ENCODE measurements around the gene CDS1. TPM values are rescaled to one million over a fixed set of nuclear protein-coding genes. Genes with fewer than 3 reads are reported as not detected.

CDS1 gene
- total RNA-seq, 1 donor from 2014 or later = not detected

- H3K27ac Mint-ChIP-seq = no peak overlapping the region
- H3K36me3 Mint-ChIP-seq (ENCODE audit: low read depth) = no peaks in the 10 kb centered on the region
- H3K4me1 Mint-ChIP-seq (ENCODE audit: low read depth) = no peaks in the 10 kb centered on the region
- no peak overlapping the region for H3K4me3 Mint-ChIP-seq
- no peak for DNase-seq (ENCODE audit: low spot score)
- H3K27me3 Mint-ChIP-seq (ENCODE audit: insufficient read depth) = peaks cover 2% of the 10 kb centered on the region
- intact Hi-C loops (cut with micrococcal nuclease) = no loop called here
- H3K9me3 Mint-ChIP-seq = no peaks in the 10 kb centered on the region
These were observed 40.7 kb downstream of the CDS1 start for GRCh38 chr4:84623661-84624060.

GRCh38 chr4:84626673-84627072 is 43.7 kb downstream of the CDS1 start:
- Mint-ChIP-seq H3K27me3 (ENCODE audit: insufficient read depth) (peaks cover 2% of the 10 kb centered on the region), H3K36me3 (ENCODE audit: low read depth) (no peaks in the 10 kb centered on the region), H3K9me3 (no peaks in the 10 kb centered on the region), H3K27ac (no peak overlapping the region), H3K4me3 (no peak overlapping the region), H3K4me1 (ENCODE audit: low read depth) (no peaks in the 10 kb centered on the region)
- intact Hi-C loops (cut with micrococcal nuclease) = no loop called here
- no peak for DNase-seq (ENCODE audit: low spot score)

- H3K4me1 Mint-ChIP-seq (ENCODE audit: low read depth) = no peaks in the 10 kb centered on the region
- H3K27me3 Mint-ChIP-seq (ENCODE audit: insufficient read depth) = peaks cover 2% of the 10 kb centered on the region
- H3K9me3 Mint-ChIP-seq = no peaks in the 10 kb centered on the region
- H3K4me3 Mint-ChIP-seq = no peak overlapping the region
- H3K36me3 Mint-ChIP-seq (ENCODE audit: low read depth) = no peaks in the 10 kb centered on the region
- DNase-seq (ENCODE audit: low spot score) = no peak
- H3K27ac Mint-ChIP-seq = no peak overlapping the region
- intact Hi-C loops (cut with micrococcal nuclease) = no loop called here
These were observed 48.6 kb downstream of the CDS1 start for GRCh38 chr4:84631573-84631972.

GRCh38 chr4:84632092-84632491 is 49.2 kb downstream of the CDS1 start:
- Mint-ChIP-seq H3K27ac (no peak overlapping the region), H3K27me3 (ENCODE audit: insufficient read depth) (peaks cover 2% of the 10 kb centered on the region), H3K4me1 (ENCODE audit: low read depth) (no peaks in the 10 kb centered on the region), H3K9me3 (no peaks in the 10 kb centered on the region), H3K4me3 (no peak overlapping the region), H3K36me3 (ENCODE audit: low read depth) (no peaks in the 10 kb centered on the region)
- intact Hi-C loops (cut with micrococcal nuclease) = no loop called here
- no peak for DNase-seq (ENCODE audit: low spot score)

GRCh38 chr4:84634961-84635360 is 52.0 kb downstream of the CDS1 start:
- no peaks in the 10 kb centered on the region for H3K4me1 Mint-ChIP-seq (ENCODE audit: low read depth)
- no peaks in the 10 kb centered on the region for H3K27me3 Mint-ChIP-seq (ENCODE audit: insufficient read depth)
- no peaks in the 10 kb centered on the region for H3K36me3 Mint-ChIP-seq (ENCODE audit: low read depth)
- H3K4me3 Mint-ChIP-seq = no peak overlapping the region
- no peak for DNase-seq (ENCODE audit: low spot score)
- no peak overlapping the region for H3K27ac Mint-ChIP-seq
- intact Hi-C loops (cut with micrococcal nuclease) = no loop called here
- no peaks in the 10 kb centered on the region for H3K9me3 Mint-ChIP-seq

- H3K27ac Mint-ChIP-seq = no peak overlapping the region
- H3K4me3 Mint-ChIP-seq = no peak overlapping the region
- no peaks in the 10 kb centered on the region for H3K4me1 Mint-ChIP-seq (ENCODE audit: low read depth)
- intact Hi-C loops (cut with micrococcal nuclease) = no loop called here
- no peaks in the 10 kb centered on the region for H3K9me3 Mint-ChIP-seq
- no peaks in the 10 kb centered on the region for H3K36me3 Mint-ChIP-seq (ENCODE audit: low read depth)
- no peaks in the 10 kb centered on the region for H3K27me3 Mint-ChIP-seq (ENCODE audit: insufficient read depth)
- no peak for DNase-seq (ENCODE audit: low spot score)
These were observed 55.2 kb downstream of the CDS1 start for GRCh38 chr4:84638092-84638491.

- Mint-ChIP-seq H3K4me3 (no peak overlapping the region), H3K4me1 (ENCODE audit: low read depth) (no peaks in the 10 kb centered on the region), H3K36me3 (ENCODE audit: low read depth) (no peaks in the 10 kb centered on the region), H3K9me3 (no peaks in the 10 kb centered on the region), H3K27me3 (ENCODE audit: insufficient read depth) (no peaks in the 10 kb centered on the region), H3K27ac (no peak overlapping the region)
- no peak for DNase-seq (ENCODE audit: low spot score)
- intact Hi-C loops (cut with micrococcal nuclease) = no loop called here
These were observed 56.2 kb downstream of the CDS1 start for GRCh38 chr4:84639145-84639544.

- no peak overlapping the region for H3K27ac Mint-ChIP-seq
- no peak for DNase-seq (ENCODE audit: low spot score)
- H3K4me1 Mint-ChIP-seq (ENCODE audit: low read depth) = no peaks in the 10 kb centered on the region
- H3K9me3 Mint-ChIP-seq = no peaks in the 10 kb centered on the region
- intact Hi-C loops (cut with micrococcal nuclease) = no loop called here
- H3K27me3 Mint-ChIP-seq (ENCODE audit: insufficient read depth) = no peaks in the 10 kb centered on the region
- H3K4me3 Mint-ChIP-seq = no peak overlapping the region
- H3K36me3 Mint-ChIP-seq (ENCODE audit: low read depth) = no peaks in the 10 kb centered on the region
These were observed 61.2 kb downstream of the CDS1 start for GRCh38 chr4:84644087-84644486.

GRCh38 chr4:84647312-84647884 is 64.5 kb downstream of the CDS1 start:
- intact Hi-C loops (cut with micrococcal nuclease) = no loop called here
- Mint-ChIP-seq H3K27ac (no peak overlapping the region), H3K4me1 (ENCODE audit: low read depth) (no peaks in the 10 kb centered on the region), H3K36me3 (ENCODE audit: low read depth) (no peaks in the 10 kb centered on the region), H3K9me3 (no peaks in the 10 kb centered on the region), H3K27me3 (ENCODE audit: insufficient read depth) (no peaks in the 10 kb centered on the region), H3K4me3 (no peak overlapping the region)
- DNase-seq (ENCODE audit: low spot score) = no peak

GRCh38 chr4:84648178-84648577 is 65.3 kb downstream of the CDS1 start:
- DNase-seq (ENCODE audit: low spot score) = no peak

GRCh38 chr4:84648863-84649647 is 66.1 kb downstream of the CDS1 start:
- Mint-ChIP-seq H3K4me1 (ENCODE audit: low read depth) (no peaks in the 10 kb centered on the region), H3K4me3 (no peak overlapping the region), H3K9me3 (no peaks in the 10 kb centered on the region), H3K27me3 (ENCODE audit: insufficient read depth) (no peaks in the 10 kb centered on the region), H3K36me3 (ENCODE audit: low read depth) (no peaks in the 10 kb centered on the region), H3K27ac (no peak overlapping the region)
- intact Hi-C loops (cut with micrococcal nuclease) = no loop called here
- DNase-seq (ENCODE audit: low spot score) = no peak

More at GRCh38 chr4:84648178-84648577, 65.3 kb downstream of the CDS1 start:
- Mint-ChIP-seq H3K9me3 (no peaks in the 10 kb centered on the region), H3K4me3 (no peak overlapping the region), H3K27me3 (ENCODE audit: insufficient read depth) (no peaks in the 10 kb centered on the region), H3K4me1 (ENCODE audit: low read depth) (no peaks in the 10 kb centered on the region), H3K27ac (no peak overlapping the region), H3K36me3 (ENCODE audit: low read depth) (no peaks in the 10 kb centered on the region)
- intact Hi-C loops (cut with micrococcal nuclease) = no loop called here

GRCh38 chr4:84651499-84651898 is 68.6 kb downstream of the CDS1 start:
- peaks cover 1% of the 10 kb centered on the region for H3K9me3 Mint-ChIP-seq
- H3K4me1 Mint-ChIP-seq (ENCODE audit: low read depth) = no peaks in the 10 kb centered on the region
- H3K27me3 Mint-ChIP-seq (ENCODE audit: insufficient read depth) = no peaks in the 10 kb centered on the region
- no peak for DNase-seq (ENCODE audit: low spot score)
- intact Hi-C loops (cut with micrococcal nuclease) = no loop called here
- no peak overlapping the region for H3K4me3 Mint-ChIP-seq
- H3K27ac Mint-ChIP-seq = no peak overlapping the region
- H3K36me3 Mint-ChIP-seq (ENCODE audit: low read depth) = no peaks in the 10 kb centered on the region

- Mint-ChIP-seq H3K9me3 (peaks cover 8% of the 10 kb centered on the region), H3K4me1 (ENCODE audit: low read depth) (no peaks in the 10 kb centered on the region), H3K27me3 (ENCODE audit: insufficient read depth) (no peaks in the 10 kb centered on the region), H3K36me3 (ENCODE audit: low read depth) (no peaks in the 10 kb centered on the region), H3K4me3 (no peak overlapping the region), H3K27ac (no peak overlapping the region)
- intact Hi-C loops (cut with micrococcal nuclease) = no loop called here
- no peak for DNase-seq (ENCODE audit: low spot score)
These were observed 69.6 kb downstream of the CDS1 start for GRCh38 chr4:84652478-84652877.
